AG04449 (cell line): ENCODE data around the gene COTL1.
"Not testable (repeated sequence)": the region's sequence is repeated elsewhere in the genome, so short reads cannot be mapped to it uniquely, and the experiment has no call there.

Experiments
- CTCF ChIA-PET: fragments of 350-600 bp; formaldehyde crosslinking; extraction: SDS; loops from one replicate; lab custom pipeline; 2021; ENCODE audit warnings: antibody characterized with exemption; lab: Yijun Ruan, JAX
- POLR2A ChIA-PET: fragments of 400-600, 350-600 bp; formaldehyde crosslinking; extraction: SDS; loops from one replicate; lab custom pipeline; 2020; ENCODE audit warnings: antibody characterized with exemption, inconsistent platforms; lab: Yijun Ruan, JAX
- DNase-seq: peaks from one replicate; pipeline ENCODE4 v3.0.0-alpha.2; 2010; ENCODE audit warnings: low read depth, low spot score
- H3K4me3 ChIP-seq: 2 replicates; pipeline ENCODE4 v1.5.1; 2011; ENCODE audit warnings: low read depth, mild to moderate bottlenecking, control low read depth, low read length
- CTCF ChIP-seq: IDR thresholded peaks from one replicate; pipeline ENCODE4 v1.5.1; 2011; ENCODE audit warnings: mild to moderate bottlenecking, moderate library complexity, low read length, control low read depth, inconsistent platforms; ENCODE audit not compliant: insufficient read depth; ENCODE audit errors: missing control alignments

COTL1 gene

GRCh38 chr16:84562174-84562815, 55.6 kb downstream of the COTL1 start:
- no peak for DNase-seq
- TF ChIP-seq CTCF = no peak
- no peak overlapping the region for H3K4me3 ChIP-seq
- ChIA-PET POLR2A (interaction anchor here (1.1 kb wide), 1 partner anchor 56 kb away, joined by 3 read pairs; the partner anchor contains the start of gene COTL1), CTCF (interaction anchor here (0.8 to 3.0 kb wide), 4 partner anchors 13 to 164 kb away, joined by 3 to 10 read pairs (median 4); no protein-coding TSS in a partner anchor)

- POLR2A ChIA-PET = interaction anchor here (0.7 kb wide), 1 partner anchor 17 kb away, joined by 3 read pairs; no protein-coding TSS in a partner anchor
- CTCF ChIA-PET = interaction anchor here (3.0 kb wide), 1 partner anchor 21 kb away, joined by 10 read pairs; no protein-coding TSS in a partner anchor
- no peak overlapping the region for H3K4me3 ChIP-seq
- no peak for DNase-seq
- no peak for TF ChIP-seq CTCF
Observed at GRCh38 chr16:84561291-84561690, 56.6 kb downstream of the COTL1 start.

- H3K4me3 ChIP-seq = no peak overlapping the region
- ChIA-PET POLR2A (interaction anchor here (0.7 kb wide), 1 partner anchor 16 kb away, joined by 3 read pairs; no protein-coding TSS in a partner anchor), CTCF (interaction anchor here (1.2 to 1.3 kb wide), 2 partner anchors 17 to 21 kb away, joined by 3 read pairs; no protein-coding TSS in a partner anchor)
- no peak for TF ChIP-seq CTCF
- no peak for DNase-seq
Observed at GRCh38 chr16:84560269-84560668, 57.6 kb downstream of the COTL1 start.

GRCh38 chr16:84559311-84559932, 58.5 kb downstream of the COTL1 start:
- H3K4me3 ChIP-seq = no peak overlapping the region
- CTCF ChIA-PET = interaction anchor here (1.2 to 1.3 kb wide), 2 partner anchors 16 to 20 kb away, joined by 3 read pairs; no protein-coding TSS in a partner anchor
- no peak for DNase-seq
- POLR2A ChIA-PET = no interaction called here
- TF ChIP-seq CTCF = no peak

GRCh38 chr16:84558850-84559249, 59.0 kb downstream of the COTL1 start:
- H3K4me3 ChIP-seq, POLR2A ChIA-PET, DNase-seq: not testable (repeated sequence)
- CTCF ChIA-PET = interaction anchor here (1.2 kb wide), 1 partner anchor 10 kb away, joined by 4 read pairs; no protein-coding TSS in a partner anchor

- ChIA-PET CTCF (interaction anchor here (1.0 to 1.3 kb wide), 2 partner anchors 15 to 51 kb away, joined by 4 read pairs; no protein-coding TSS in a partner anchor), POLR2A (no interaction called here)
- no peak for TF ChIP-seq CTCF
- no peak for DNase-seq
- H3K4me3 ChIP-seq = no peak overlapping the region
Observed at GRCh38 chr16:84557504-84557903, 60.4 kb downstream of the COTL1 start.
